ENCODE results near the gene TEX53.

The TEX53 gene

GRCh38 chr9:114607671-114608524 lies 49.7 kb downstream of the TEX53 start:
- no peak overlapping the region for H3K4me3 ChIP-seq (ENCODE audit: low read depth, low read length)
- H3K27me3 ChIP-seq (ENCODE audit: insufficient read depth, low read length): no peaks in the 10 kb centered on the region
- no peak overlapping the region for H2AFZ ChIP-seq (ENCODE audit: low read length, unreplicated experiment)
- peaks cover 12% of the 10 kb centered on the region for H3K79me2 ChIP-seq (ENCODE audit: control insufficient read depth, insufficient read depth, low read length, unreplicated experiment)
- H3K4me1 ChIP-seq (ENCODE audit: control insufficient read depth, insufficient read depth, low read length, unreplicated experiment): peaks cover 29% of the 10 kb centered on the region
- H3K27ac ChIP-seq (ENCODE audit: low read depth, low read length): no peak overlapping the region
- H3K36me3 ChIP-seq (ENCODE audit: insufficient read depth, low read length): no peaks in the 10 kb centered on the region

GRCh38 chr9:114606597-114607207 lies 50.9 kb downstream of the TEX53 start:
- H2AFZ ChIP-seq (ENCODE audit: low read length, unreplicated experiment): no peak overlapping the region
- no peaks in the 10 kb centered on the region for H3K27me3 ChIP-seq (ENCODE audit: insufficient read depth, low read length)
- H3K79me2 ChIP-seq (ENCODE audit: control insufficient read depth, insufficient read depth, low read length, unreplicated experiment): peaks cover 5% of the 10 kb centered on the region
- no peak overlapping the region for H3K4me3 ChIP-seq (ENCODE audit: low read depth, low read length)
- H3K36me3 ChIP-seq (ENCODE audit: insufficient read depth, low read length): peaks cover 4% of the 10 kb centered on the region; the same call in 1 of the 2 replicates
- H3K27ac ChIP-seq (ENCODE audit: low read depth, low read length): no peak overlapping the region
- peaks cover 21% of the 10 kb centered on the region for H3K4me1 ChIP-seq (ENCODE audit: control insufficient read depth, insufficient read depth, low read length, unreplicated experiment)
